CMK (cell line): Measurements from ENCODE around the gene SHKBP1.
"Not testable (repeated sequence)": the region's sequence is repeated elsewhere in the genome, so short reads cannot be mapped to it uniquely, and the experiment has no call there.

Experiments used
- DNase-seq: peaks from one replicate; pipeline ENCODE4 v3.0.0-alpha.2; 2010; ENCODE audit warnings: low read depth

The SHKBP1 gene

GRCh38 chr19:40616178-40616577, 39.5 kb downstream of the SHKBP1 start:
- DNase-seq: no peak

- DNase-seq: no peak
These were observed 40.3 kb downstream of the SHKBP1 start for GRCh38 chr19:40616941-40617340.

GRCh38 chr19:40617961-40618360, 41.3 kb downstream of the SHKBP1 start:
- no peak for DNase-seq

- DNase-seq: no peak
These were observed 42.9 kb downstream of the SHKBP1 start for GRCh38 chr19:40619333-40620160.

GRCh38 chr19:40620161-40620485, 43.5 kb downstream of the SHKBP1 start:
- DNase-seq: no peak

- no peak for DNase-seq
These were observed 44.6 kb downstream of the SHKBP1 start for GRCh38 chr19:40621283-40621682.

GRCh38 chr19:40621966-40622772, 45.5 kb downstream of the SHKBP1 start:
- no peak for DNase-seq

GRCh38 chr19:40622773-40623075, 46.1 kb downstream of the SHKBP1 start:
- no peak for DNase-seq

- no peak for DNase-seq
These were observed 47.0 kb downstream of the SHKBP1 start for GRCh38 chr19:40623403-40624251.

- DNase-seq: not testable (repeated sequence)
These were observed 47.9 kb downstream of the SHKBP1 start for GRCh38 chr19:40624369-40625153.

GRCh38 chr19:40625406-40626120, 48.9 kb downstream of the SHKBP1 start:
- DNase-seq: no peak

- no peak for DNase-seq
These were observed 50.2 kb downstream of the SHKBP1 start for GRCh38 chr19:40626918-40627317.

GRCh38 chr19:40627486-40628279, 51.0 kb downstream of the SHKBP1 start:
- DNase-seq: no peak

- DNase-seq: no peak
These were observed 52.7 kb downstream of the SHKBP1 start for GRCh38 chr19:40629346-40629745.

GRCh38 chr19:40630571-40631160, 54.0 kb downstream of the SHKBP1 start:
- no peak for DNase-seq

GRCh38 chr19:40632311-40633036, 55.8 kb downstream of the SHKBP1 start:
- no peak for DNase-seq

- no peak for DNase-seq
These were observed 56.5 kb downstream of the SHKBP1 start for GRCh38 chr19:40633207-40633606.

GRCh38 chr19:40638327-40638726, 61.7 kb downstream of the SHKBP1 start:
- DNase-seq: no peak

- no peak for DNase-seq
These were observed 62.9 kb downstream of the SHKBP1 start for GRCh38 chr19:40639638-40639982.
